H1 (cell line): Measurements from ENCODE around the gene FAM177B. TPM values are rescaled to one million over a fixed set of nuclear protein-coding genes. Genes with fewer than 3 reads are reported as not detected.

Experiments
- CTCF ChIA-PET: fragments of 300-600 bp; sonication (Branson Sonifier 250); formaldehyde crosslinking; loops from one replicate; lab custom pipeline; 2021; ENCODE audit not compliant: partially characterized antibody; lab: Charles Lee
- POLR2A ChIA-PET: fragments of 300-600 bp; sonication (Branson Sonifier 250); formaldehyde crosslinking; loops from one replicate; lab custom pipeline; 2021; ENCODE audit warnings: inconsistent platforms; ENCODE audit not compliant: partially characterized antibody; lab: Charles Lee
- DNase-seq, 2 experiments: peaks; one replicate each; pipeline versions ENCODE4 v3.0.0 to v3.0.0-alpha.2; 2010 to 2022; ENCODE audit warnings: low spot score in 2 of 2, low read depth in 1 of 2, mixed read lengths in 1 of 2
- FAIRE-seq: peaks from 2 replicates; lab custom pipeline; 2011; peaks lifted over from hg19 to GRCh38; lab: Jason Lieb, UNC
- H2AFZ ChIP-seq: 2 replicates; pipeline ENCODE4 v1.8.1; 2012; ENCODE audit warnings: low read length, inconsistent platforms
- H2AK5ac ChIP-seq: 2 replicates; pipeline ENCODE4 v1.6.1; 2013; ENCODE audit warnings: low read depth, low read length
- H2BK120ac ChIP-seq: replicated peaks from 2 replicates; pipeline ENCODE3; 2013; ENCODE audit warnings: low read depth, low read length, inconsistent platforms
- H2BK12ac ChIP-seq: 2 replicates; pipeline ENCODE4 v1.6.1; 2013; ENCODE audit warnings: low read depth, low read length
- H2BK15ac ChIP-seq: 2 replicates; pipeline ENCODE4 v1.6.1; 2013; ENCODE audit warnings: low read length
- H2BK20ac ChIP-seq: 2 replicates; pipeline ENCODE4 v1.6.1; 2013; ENCODE audit warnings: low read length
- H2BK5ac ChIP-seq: 2 replicates; pipeline ENCODE4 v1.6.1; 2013; ENCODE audit warnings: low read depth, low read length
- H3K14ac ChIP-seq: 2 replicates; pipeline ENCODE4 v1.6.1; 2013; ENCODE audit warnings: inconsistent platforms; ENCODE audit not compliant: insufficient read length
- H3K18ac ChIP-seq: 2 replicates; pipeline ENCODE4 v1.6.1; 2013; ENCODE audit warnings: low read length; ENCODE audit errors: extremely low read depth
- H3K23ac ChIP-seq: 2 replicates; pipeline ENCODE4 v1.6.1; 2013; ENCODE audit warnings: inconsistent platforms; ENCODE audit not compliant: insufficient read length
- H3K23me2 ChIP-seq: 2 replicates; pipeline ENCODE4 v1.6.1; 2013; ENCODE audit warnings: low read depth, low read length
- H3K27ac ChIP-seq: 2 replicates; pipeline ENCODE4 v1.6.1; 2011; ENCODE audit warnings: low read depth, low read length, inconsistent platforms
- H3K27me3 ChIP-seq, 4 experiments: replicated peaks in 1 of 4; 1 replicate in 1 of 4; 2 replicates in 3 of 4; pipeline versions ENCODE4 v1.6.1 to v1.8.1; 2011 to 2013; ENCODE audit warnings: low read length in 3 of 4, mild to moderate bottlenecking in 3 of 4, inconsistent platforms in 2 of 4, mixed read lengths in 2 of 4, moderate library complexity in 1 of 4; ENCODE audit not compliant: control insufficient read depth in 3 of 4, insufficient read depth in 3 of 4; ENCODE audit errors: extremely low read depth in 1 of 4
- H3K36me3 ChIP-seq, 4 experiments: 2 replicates each; pipeline versions ENCODE4 v1.6.1 to v1.8.1; 2011 to 2013; ENCODE audit warnings: mild to moderate bottlenecking in 4 of 4, low read length in 3 of 4, moderate library complexity in 2 of 4, control low read depth in 1 of 4, inconsistent platforms in 1 of 4; ENCODE audit not compliant: insufficient read depth in 4 of 4, control insufficient read depth in 2 of 4
- H3K4ac ChIP-seq: replicated peaks from 2 replicates; pipeline ENCODE3; 2013; ENCODE audit warnings: low read length, low read depth, mixed read lengths, inconsistent platforms; ENCODE audit not compliant: insufficient read length
- H3K4me1 ChIP-seq, 4 experiments: replicated peaks in 1 of 4; 1 replicate in 1 of 4; 2 replicates in 3 of 4; pipeline versions ENCODE4 v1.6.1 to v1.8.1; 2011 to 2013; ENCODE audit warnings: low read length in 3 of 4, inconsistent platforms in 2 of 4, mixed read lengths in 1 of 4; ENCODE audit not compliant: insufficient read depth in 4 of 4, control insufficient read depth in 3 of 4
- H3K4me2 ChIP-seq, 2 experiments: 2 replicates each; pipeline versions ENCODE4 v1.6.1 to v1.8.1; 2011 to 2013; ENCODE audit warnings: low read depth in 2 of 2, low read length in 2 of 2, control low read depth in 1 of 2, inconsistent platforms in 1 of 2, mild to moderate bottlenecking in 1 of 2; ENCODE audit not compliant: insufficient read depth in 1 of 2
- H3K4me3 ChIP-seq, 4 experiments: fragments of 200-600, 300-600 bp in 1 of 4; sonication (generic), shearing (Covaris generic), sonication (Bioruptor Twin) in 1 of 4; 2 replicates each; pipeline versions ENCODE4 v1.5.1 to v1.8.1; 2011 to 2016; ENCODE audit warnings: low read length in 4 of 4, low read depth in 3 of 4, control low read depth in 2 of 4, inconsistent platforms in 2 of 4, mild to moderate bottlenecking in 2 of 4, mixed read lengths in 1 of 4, moderate library complexity in 1 of 4; ENCODE audit not compliant: insufficient read depth in 2 of 4; ENCODE audit errors: extremely low read depth in 1 of 4
- H3K56ac ChIP-seq: replicated peaks from 2 replicates; pipeline ENCODE3; 2013; ENCODE audit warnings: low read depth, mild to moderate bottlenecking, mixed read lengths, low read length, inconsistent platforms; ENCODE audit not compliant: insufficient read length
- H3K79me1 ChIP-seq: 2 replicates; pipeline ENCODE4 v1.6.1; 2013; ENCODE audit warnings: low read depth, low read length, control low read depth
- H3K79me2 ChIP-seq, 2 experiments: 2 replicates each; pipeline versions ENCODE4 v1.6.1 to v1.8.1; 2012 to 2013; ENCODE audit warnings: low read length in 2 of 2, mild to moderate bottlenecking in 2 of 2, inconsistent platforms in 1 of 2; ENCODE audit not compliant: insufficient read depth in 2 of 2, control insufficient read depth in 1 of 2
- H3K9ac ChIP-seq, 4 experiments: replicated peaks in 1 of 4; 1 replicate in 1 of 4; 2 replicates in 3 of 4; pipeline versions ENCODE4 v1.6.1 to v1.8.1; 2011 to 2013; ENCODE audit warnings: low read depth in 3 of 4, low read length in 3 of 4, control low read depth in 2 of 4, mild to moderate bottlenecking in 2 of 4, moderate library complexity in 2 of 4, inconsistent platforms in 1 of 4; ENCODE audit errors: extremely low read depth in 1 of 4
- H3K9me3 ChIP-seq, 2 experiments: 2 replicates each; pipeline versions ENCODE4 v1.6.1 to v1.8.1; 2012 to 2013; ENCODE audit warnings: mild to moderate bottlenecking in 2 of 2, moderate library complexity in 2 of 2, control low read depth in 1 of 2, inconsistent platforms in 1 of 2, low read depth in 1 of 2, low read length in 1 of 2, mixed read lengths in 1 of 2; ENCODE audit not compliant: insufficient read depth in 2 of 2
- H4K20me1 ChIP-seq, 2 experiments: replicated peaks in 1 of 2; 2 replicates each; pipeline versions ENCODE3 to v1.8.1; 2011 to 2013; ENCODE audit warnings: inconsistent platforms in 2 of 2, low read length in 2 of 2, mild to moderate bottlenecking in 1 of 2; ENCODE audit not compliant: insufficient read depth in 2 of 2, control insufficient read depth in 1 of 2
- H4K5ac ChIP-seq: 2 replicates; pipeline ENCODE4 v1.6.1; 2013; ENCODE audit warnings: low read length, low read depth, mixed read lengths, inconsistent platforms; ENCODE audit not compliant: insufficient read length
- H4K8ac ChIP-seq: 2 replicates; pipeline ENCODE4 v1.8.0; 2013; ENCODE audit warnings: mild to moderate bottlenecking, moderate library complexity, low read length, inconsistent platforms; ENCODE audit not compliant: insufficient read depth; ENCODE audit errors: extremely low read depth
- H4K91ac ChIP-seq: replicated peaks from 2 replicates; pipeline ENCODE3; 2013; ENCODE audit warnings: low read length, mixed read lengths, inconsistent platforms; ENCODE audit not compliant: insufficient read length
- CBX8 ChIP-seq: fragments of 300-800, 300-1000 bp; sonication (generic); IDR thresholded peaks from 2 replicates; pipeline ENCODE4 v1.7.1; 2016; ENCODE audit warnings: low read depth, low read length, borderline replicate concordance
- CTBP2 ChIP-seq: IDR thresholded peaks from 2 replicates; pipeline ENCODE4 v1.7.0; 2011; ENCODE audit warnings: borderline replicate concordance, mild to moderate bottlenecking, moderate library complexity, mixed read lengths, low read length; ENCODE audit not compliant: insufficient read depth, insufficient read length
- EP300 ChIP-seq, 2 experiments: IDR thresholded peaks; 1 replicate in 1 of 2; 2 replicates in 1 of 2; pipeline ENCODE4 v1.6.1; 2011 to 2012; ENCODE audit warnings: low read depth in 2 of 2, low read length in 2 of 2, mild to moderate bottlenecking in 2 of 2, borderline replicate concordance in 1 of 2, inconsistent platforms in 1 of 2, moderate library complexity in 1 of 2
- MAX ChIP-seq: IDR thresholded peaks from 2 replicates; pipeline ENCODE4 v1.6.1; 2012; ENCODE audit warnings: inconsistent platforms
- RNF2 ChIP-seq: fragments of 200-900, 300-1000 bp; sonication (generic); IDR thresholded peaks from 2 replicates; pipeline ENCODE4 v1.7.1; 2016; ENCODE audit warnings: borderline replicate concordance, low read depth, mild to moderate bottlenecking, antibody characterized with exemption, low read length; ENCODE audit not compliant: poor library complexity, severe bottlenecking; ENCODE audit errors: missing control alignments
- SP4 ChIP-seq: IDR thresholded peaks from 2 replicates; pipeline ENCODE4 v1.6.1; 2012; ENCODE audit warnings: low read length, inconsistent platforms
- WGBS, 2 experiments: shearing (Covaris generic) in 1 of 2; methylation state at CpG; one replicate each; pipeline versions ENCODE4 v1.1.6 to v1.1.7; 2013 to 2015; ENCODE audit warnings: low lambda C conversion rate in 2 of 2, mixed read lengths in 2 of 2, inconsistent platforms in 1 of 2, low coverage in 1 of 2, missing lambda C conversion rate in 1 of 2; ENCODE audit not compliant: insufficient replicate concordance in 2 of 2, insufficient coverage in 1 of 2, insufficient read length in 1 of 2; ENCODE audit errors: extremely low coverage in 1 of 2, missing lambda C conversion rate in 1 of 2; 5-methylcytosine and 5-hydroxymethylcytosine counted together
- polyA plus RNA-seq, 7 experiments: library from polyadenylated mRNA; depleted of rRNA in 3 of 7; stranded (reverse) in 5 of 7; unstranded in 2 of 7; fragments of >200 nt in 5 of 7; fragments of 200-250 nt in 2 of 7; gene quantifications; 1 replicate in 5 of 7; 2 replicates in 1 of 7; 4 replicates in 1 of 7; pipeline versions ENCODE4 v1.2.1 to v1.2.3, GENCODE V29; 2011 to 2013; ENCODE audit warnings: missing spikeins in 2 of 7, mixed read lengths in 2 of 7
- total RNA-seq: library from RNA; stranded (reverse); fragmentation: NEBNext Ultra II Directional; extraction: Animal tissue kit (Norgen Biotek cat#: 25700); gene quantifications from 2 replicates; pipeline ENCODE4 v1.2.1, GENCODE V29; 2021
- TF ChIP-seq, protein P1 (sequence below): IDR thresholded peaks from 2 replicates; pipeline ENCODE4 v1.6.1; 2011; ENCODE audit warnings: low read depth, mild to moderate bottlenecking, low read length; ENCODE audit not compliant: insufficient read depth

FAM177B gene
- total and polyA plus RNA-seq, 2 of the 8 experiments (the other 6 are each of a cell fraction or from before 2014, with no cell fraction given): 0.06 TPM; not detected in 1

GRCh38 chr1:222697203-222697602 lies 39.8 kb upstream of the FAM177B start:
- Histone ChIP-seq H4K8ac (no peak overlapping the region), H2BK12ac (no peak overlapping the region), H3K14ac (no peak overlapping the region), H4K20me1 (no peaks in the 10 kb centered on the region), H2AFZ (no peak overlapping the region), H3K27me3 (no peaks in the 10 kb centered on the region), H3K36me3 (peaks cover 0 to 15% (median 6%) of the 10 kb centered on the region in 4 experiments; a peak in 4 of 8 replicates), H3K27ac (no peak overlapping the region), H3K9me3 (no peaks in the 10 kb centered on the region; a peak in 1 of 4 replicates), H3K79me1 (no peaks in the 10 kb centered on the region), H3K9ac (no peak overlapping the region), H3K23ac (no peak overlapping the region), H3K56ac (no peak overlapping the region), H3K4ac (no peak overlapping the region), H2BK20ac (no peak overlapping the region), H3K23me2 (no peaks in the 10 kb centered on the region), H3K4me1 (no peaks in the 10 kb centered on the region), H2BK15ac (no peak overlapping the region), H4K5ac (no peak overlapping the region), H2AK5ac (no peak overlapping the region), H3K18ac (no peak overlapping the region), H3K4me2 (no peak overlapping the region), H4K91ac (no peak overlapping the region), H2BK5ac (no peak overlapping the region), H3K79me2 (peaks cover 0 to 4% of the 10 kb centered on the region in 2 experiments; a peak in 1 of 4 replicates), H2BK120ac (no peak overlapping the region), H3K4me3 (no peak overlapping the region)
- no peak for DNase-seq
- ChIA-PET CTCF (interaction anchor here (1.1 kb wide), 1 partner anchor 56 kb away, joined by 3 read pairs; no protein-coding TSS in a partner anchor), POLR2A (interaction anchor here (1.1 to 1.4 kb wide), 3 partner anchors 13 to 16 kb away, joined by 3 read pairs; no protein-coding TSS in a partner anchor)
- 93% methylated on average over 2 of the region's 2 CpGs; no CpG with 5 or more reads in 1 of the 2 experiments for WGBS, 2 experiments
- no peak for TF ChIP-seq MAX
- TF ChIP-seq, protein P1, sequence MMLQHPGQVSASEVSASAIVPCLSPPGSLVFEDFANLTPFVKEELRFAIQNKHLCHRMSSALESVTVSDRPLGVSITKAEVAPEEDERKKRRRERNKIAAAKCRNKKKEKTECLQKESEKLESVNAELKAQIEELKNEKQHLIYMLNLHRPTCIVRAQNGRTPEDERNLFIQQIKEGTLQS: no peak
- TF ChIP-seq CTBP2: no peak
- TF ChIP-seq CBX8: no peak
- no peak for TF ChIP-seq RNF2
- no peak for TF ChIP-seq EP300 (IDR thresholded peaks at IDR 0.05; ENCODE audit: borderline replicate concordance in 1 of 2, low read depth in 2 of 2, low read length in 2 of 2)
- no peak for TF ChIP-seq SP4
- no peak for FAIRE-seq
